Measurements from ENCODE around the gene NR1I3. TPM values are rescaled to one million over a fixed set of nuclear protein-coding genes. Genes with fewer than 3 reads are reported as not detected.

NR1I3 gene
- total RNA-seq, 1 donor from 2014 or later, result not detected

- CTCF ChIA-PET, result no interaction called here
These were observed 36.9 kb upstream of the NR1I3 start for GRCh38 chr1:161274874-161275273.

GRCh38 chr1:161273402-161273801, 35.4 kb upstream of the NR1I3 start:
- Mint-ChIP-seq H3K4me1 (no peaks in the 10 kb centered on the region), H3K36me3 (ENCODE audit: low read depth) (no peaks in the 10 kb centered on the region), H3K4me3 (no peak overlapping the region), H3K27me3 (peaks cover 8% of the 10 kb centered on the region), H3K27ac (no peak overlapping the region), H3K9me3 (no peaks in the 10 kb centered on the region)
- no peak for ATAC-seq (ENCODE audit: low read depth)
- CTCF ChIA-PET, result no interaction called here
- intact Hi-C loops (cut with micrococcal nuclease), result no loop called here
- TF ChIP-seq CTCF (IDR thresholded peaks at IDR 0.05), result no peak
- DNase-seq, result no peak
- POLR2A ChIA-PET, result no interaction called here

More at GRCh38 chr1:161274874-161275273, 36.9 kb upstream of the NR1I3 start:
- peaks cover 11% of the 10 kb centered on the region for H3K27me3 Mint-ChIP-seq
- no peak overlapping the region for H3K4me3 Mint-ChIP-seq
- POLR2A ChIA-PET, result no interaction called here
- no peaks in the 10 kb centered on the region for H3K36me3 Mint-ChIP-seq (ENCODE audit: low read depth)
- TF ChIP-seq CTCF (IDR thresholded peaks at IDR 0.05), result no peak
- intact Hi-C loops (cut with micrococcal nuclease), result no loop called here
- ATAC-seq (ENCODE audit: low read depth), result no peak
- DNase-seq, result no peak
- no peaks in the 10 kb centered on the region for H3K4me1 Mint-ChIP-seq
- H3K27ac Mint-ChIP-seq, result no peak overlapping the region
- no peaks in the 10 kb centered on the region for H3K9me3 Mint-ChIP-seq

- Mint-ChIP-seq H3K9me3 (no peaks in the 10 kb centered on the region), H3K36me3 (ENCODE audit: low read depth) (no peaks in the 10 kb centered on the region), H3K4me1 (peaks cover 10% of the 10 kb centered on the region), H3K27me3 (peaks cover 10% of the 10 kb centered on the region), H3K4me3 (no peak overlapping the region), H3K27ac (no peak overlapping the region)
- ChIA-PET POLR2A (no interaction called here), CTCF (no interaction called here)
- no peak for TF ChIP-seq CTCF (IDR thresholded peaks at IDR 0.05)
- no peak for ATAC-seq (ENCODE audit: low read depth)
- DNase-seq, result no peak
- intact Hi-C loops (cut with micrococcal nuclease), result no loop called here
These were observed 29.3 kb upstream of the NR1I3 start for GRCh38 chr1:161267321-161267720.

GRCh38 chr1:161266836-161267235, 28.8 kb upstream of the NR1I3 start:
- no peak overlapping the region for H3K4me3 Mint-ChIP-seq
- H3K4me1 Mint-ChIP-seq, result peaks cover 10% of the 10 kb centered on the region
- H3K27me3 Mint-ChIP-seq, result peaks cover 10% of the 10 kb centered on the region
- ATAC-seq (ENCODE audit: low read depth) (no peak), DNase-seq (no peak)
- no peak for TF ChIP-seq CTCF (IDR thresholded peaks at IDR 0.05)
- ChIA-PET POLR2A (no interaction called here), CTCF (no interaction called here)
- no peaks in the 10 kb centered on the region for H3K36me3 Mint-ChIP-seq (ENCODE audit: low read depth)
- intact Hi-C loops (cut with micrococcal nuclease), result no loop called here
- H3K9me3 Mint-ChIP-seq, result no peaks in the 10 kb centered on the region
- H3K27ac Mint-ChIP-seq, result no peak overlapping the region

GRCh38 chr1:161266202-161266601, 28.2 kb upstream of the NR1I3 start:
- peaks cover 15% of the 10 kb centered on the region for H3K27me3 Mint-ChIP-seq
- H3K36me3 Mint-ChIP-seq (ENCODE audit: low read depth), result no peaks in the 10 kb centered on the region
- ATAC-seq (ENCODE audit: low read depth) (no peak), DNase-seq (no peak)
- ChIA-PET POLR2A (no interaction called here), CTCF (interaction anchor here (0.5 kb wide), 1 partner anchor 209 kb away, joined by 4 read pairs; no protein-coding TSS in a partner anchor)
- peaks cover 16% of the 10 kb centered on the region for H3K4me1 Mint-ChIP-seq
- no peak overlapping the region for H3K4me3 Mint-ChIP-seq
- TF ChIP-seq CTCF (IDR thresholded peaks at IDR 0.05), result no peak
- no peaks in the 10 kb centered on the region for H3K9me3 Mint-ChIP-seq
- intact Hi-C loops (cut with micrococcal nuclease), result no loop called here
- H3K27ac Mint-ChIP-seq, result no peak overlapping the region

Data from activated B cell treated with CpG ODN at 0.5 μM for 24 hours (primary cell).